Fibroblast of peridontal ligament (primary cell): Measurements from ENCODE around the gene TCEAL3.
A peak's percentile ranks its signal among the peaks of the same experiment; 100 is the strongest.
"Not testable (repeated sequence)": the region's sequence is repeated elsewhere in the genome, so short reads cannot be mapped to it uniquely, and the experiment has no call there.

Experiments used
- DNase-seq: peaks from one replicate; pipeline ENCODE4 v3.0.0-alpha.2; 2010; ENCODE audit errors: extremely low read depth

Gene TCEAL3, protein sequence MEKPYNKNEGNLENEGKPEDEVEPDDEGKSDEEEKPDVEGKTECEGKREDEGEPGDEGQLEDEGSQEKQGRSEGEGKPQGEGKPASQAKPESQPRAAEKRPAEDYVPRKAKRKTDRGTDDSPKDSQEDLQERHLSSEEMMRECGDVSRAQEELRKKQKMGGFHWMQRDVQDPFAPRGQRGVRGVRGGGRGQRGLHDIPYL

DNA sequence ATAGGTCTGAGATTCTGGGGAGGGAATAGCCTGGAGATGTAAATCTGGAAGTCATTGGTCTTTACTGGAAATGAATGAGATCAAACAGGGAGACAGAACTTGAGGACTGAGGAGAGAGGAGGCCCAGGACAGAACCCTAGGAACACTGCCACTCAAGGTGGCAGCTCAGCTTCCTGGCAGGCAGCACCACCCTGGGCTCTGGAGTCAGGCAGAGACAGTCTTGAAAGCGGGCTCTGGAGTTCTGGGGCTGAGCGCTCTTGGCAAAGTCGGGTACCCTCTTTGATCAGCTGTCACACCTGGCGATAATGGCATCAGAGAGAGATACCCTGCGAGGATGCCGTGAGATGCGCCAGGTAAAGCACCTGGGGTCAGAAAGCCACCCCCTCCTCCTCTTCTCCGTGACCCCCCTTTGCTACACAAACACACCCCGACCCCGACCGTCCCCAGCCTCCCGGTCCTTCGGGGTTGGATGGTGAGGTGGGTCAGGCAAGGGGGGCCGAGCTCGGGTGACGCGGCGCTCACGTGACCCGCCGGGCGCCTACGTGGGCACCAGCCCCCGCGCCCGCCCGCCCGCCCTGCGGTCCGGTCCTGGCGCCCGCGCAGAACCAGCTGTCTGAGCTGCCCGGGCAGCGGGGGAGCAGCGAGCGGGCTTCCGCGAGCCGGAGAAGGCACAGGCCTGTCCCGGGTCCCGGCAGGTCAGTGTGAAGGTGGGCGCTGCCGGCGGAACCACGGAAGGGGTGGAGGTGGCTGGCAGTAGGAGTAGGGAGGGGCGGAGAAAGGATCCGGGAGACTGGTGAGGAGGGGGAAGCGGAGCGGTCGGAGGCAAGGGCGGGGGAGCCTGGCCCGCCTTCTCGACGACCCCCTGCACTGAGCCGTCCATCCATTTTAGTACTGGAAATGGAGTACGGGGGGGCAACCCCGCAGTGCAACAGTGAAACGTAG is at the start of gene TCEAL3:
TSS of gene TCEAL3 (plus strand) at position 600 of the 942 bp plus-strand sequence. CDS start 1,102 bp downstream, outside the sequence.
- DNase-seq: peak; percentile 34

DNA sequence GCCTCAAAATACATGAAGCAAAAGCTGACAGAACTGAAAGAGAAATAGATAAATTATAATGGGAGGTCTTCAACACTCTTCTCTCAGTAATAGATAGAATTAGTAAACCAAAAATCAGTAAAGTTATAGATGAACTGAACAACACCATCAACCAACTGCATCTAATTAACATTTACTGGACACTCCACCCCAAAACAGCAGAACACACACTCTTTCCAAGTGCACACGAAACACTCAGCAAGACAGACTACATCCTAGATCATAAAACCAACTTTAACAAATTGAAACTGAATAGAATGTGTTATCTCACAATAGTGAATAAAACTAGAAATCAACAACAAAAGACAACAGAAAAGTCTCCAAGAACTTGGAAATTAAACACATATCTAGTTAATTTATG is 47.5 kb upstream of the TCEAL3 start:
- no peak for DNase-seq

DNA sequence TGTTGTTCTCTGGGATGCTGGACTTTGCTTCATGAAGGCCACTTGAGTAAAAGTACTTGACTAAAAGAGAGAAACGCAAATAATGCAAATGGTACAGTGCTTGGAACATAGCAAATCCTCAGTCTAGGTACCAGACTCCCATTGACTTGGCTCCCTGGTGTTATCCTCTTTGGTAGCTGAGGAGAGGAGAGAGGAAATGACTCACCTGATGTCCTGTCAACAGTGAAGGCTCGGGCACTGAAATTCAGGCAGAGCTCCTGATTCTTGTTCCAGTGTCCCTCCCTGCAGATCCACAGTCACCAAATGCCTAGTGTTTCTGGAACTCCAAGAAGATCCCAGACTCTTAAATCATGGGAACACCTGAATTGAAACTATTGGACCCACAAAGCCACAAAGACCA is 45.0 kb upstream of the TCEAL3 start:
- DNase-seq: no peak

DNA sequence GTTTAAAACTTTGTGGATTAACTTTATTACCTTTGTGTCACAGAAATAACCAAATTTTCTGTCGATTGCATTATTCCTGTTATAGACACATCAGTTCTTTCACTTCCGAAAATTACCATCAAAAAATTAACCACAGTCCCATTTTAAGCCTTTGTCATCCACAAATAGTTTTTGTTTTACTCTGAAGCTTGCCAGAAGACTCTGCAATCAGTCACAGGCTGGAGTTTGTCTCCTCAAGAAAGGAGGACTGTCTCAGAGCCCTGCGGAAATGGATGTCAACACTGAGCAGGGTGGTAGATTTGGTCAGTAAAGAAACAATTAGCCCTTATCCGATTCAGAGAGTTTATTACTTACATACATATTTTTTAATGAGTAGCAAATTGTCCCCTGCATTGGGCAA is 42.6 kb upstream of the TCEAL3 start:
- DNase-seq: no peak

DNA sequence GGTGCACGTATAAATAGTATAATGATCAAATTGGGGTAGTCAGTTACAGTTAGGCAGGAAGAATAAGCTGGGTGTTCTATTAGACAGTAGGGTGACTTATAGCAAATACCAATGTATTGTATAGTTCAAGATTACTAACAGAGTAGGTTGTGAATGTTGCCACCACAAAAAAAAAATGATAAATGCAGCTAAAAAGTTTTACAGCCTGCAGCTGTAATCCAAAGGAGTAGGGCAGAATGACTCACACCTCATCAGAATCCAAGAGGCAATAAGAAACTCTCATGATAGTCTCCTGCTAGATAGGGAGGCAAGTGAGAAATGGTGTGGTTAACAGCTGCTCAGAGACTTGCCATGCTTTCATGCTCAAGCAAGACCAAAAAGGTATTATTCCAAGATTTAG is 42.0 kb upstream of the TCEAL3 start:
- DNase-seq: peak; percentile 61

DNA sequence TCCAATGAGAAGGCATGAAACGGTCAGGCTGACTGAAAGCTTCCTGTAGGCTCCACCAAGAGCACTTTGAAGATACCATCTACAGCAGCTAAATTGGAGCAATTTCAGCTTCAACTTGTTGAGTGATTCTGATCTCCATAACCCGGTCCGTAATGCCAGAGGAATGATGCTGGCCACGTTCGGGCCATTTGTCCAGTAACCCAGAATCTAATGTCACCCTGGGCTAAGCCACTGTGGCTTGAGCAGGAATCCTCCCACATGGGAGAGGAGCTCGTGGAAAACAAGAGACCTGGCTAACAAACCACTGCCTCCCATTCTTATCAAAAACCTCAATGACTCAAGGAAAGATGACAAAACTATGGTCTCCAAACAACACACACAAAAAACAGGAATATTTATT is 36.6 kb upstream of the TCEAL3 start:
- DNase-seq: no peak

DNA sequence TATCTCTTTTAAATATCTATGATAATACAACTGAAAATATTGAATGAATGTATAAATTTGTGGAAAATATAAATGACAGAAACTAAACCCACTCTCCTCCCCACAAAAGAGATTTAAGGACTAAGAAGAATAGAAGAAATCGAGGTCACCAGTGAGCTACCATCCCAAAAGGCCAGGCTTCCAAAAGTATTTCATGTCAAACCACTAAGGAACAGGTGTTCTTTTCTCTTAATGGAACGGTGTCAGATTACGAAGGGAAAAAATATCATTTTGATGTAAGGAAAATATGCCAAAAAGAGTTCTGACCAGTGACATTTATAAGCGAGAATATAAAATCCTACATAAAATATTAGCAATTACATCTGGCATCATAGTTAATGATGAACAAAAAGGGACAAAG is 36.0 kb upstream of the TCEAL3 start:
- DNase-seq: no peak

DNA sequence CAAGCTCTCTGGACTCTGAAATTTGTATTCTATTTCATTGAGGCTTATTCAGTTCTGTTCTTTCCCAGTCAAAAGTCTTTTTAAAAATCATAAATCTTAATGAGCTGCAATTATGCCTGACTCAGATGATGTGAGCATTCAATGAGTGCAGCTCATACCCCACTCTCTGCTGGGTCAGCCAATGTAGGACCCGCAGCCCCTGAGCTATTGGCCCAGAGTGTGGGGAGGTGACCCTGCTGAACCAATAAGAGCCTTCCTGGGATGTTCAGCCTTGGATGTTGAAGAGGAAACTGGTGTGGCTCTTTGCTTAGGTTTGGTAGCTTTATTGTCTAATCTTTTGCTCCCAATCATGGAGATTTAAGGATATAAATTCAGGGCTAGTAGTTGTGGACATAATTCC is 34.6 kb upstream of the TCEAL3 start:
- DNase-seq: no peak

DNA sequence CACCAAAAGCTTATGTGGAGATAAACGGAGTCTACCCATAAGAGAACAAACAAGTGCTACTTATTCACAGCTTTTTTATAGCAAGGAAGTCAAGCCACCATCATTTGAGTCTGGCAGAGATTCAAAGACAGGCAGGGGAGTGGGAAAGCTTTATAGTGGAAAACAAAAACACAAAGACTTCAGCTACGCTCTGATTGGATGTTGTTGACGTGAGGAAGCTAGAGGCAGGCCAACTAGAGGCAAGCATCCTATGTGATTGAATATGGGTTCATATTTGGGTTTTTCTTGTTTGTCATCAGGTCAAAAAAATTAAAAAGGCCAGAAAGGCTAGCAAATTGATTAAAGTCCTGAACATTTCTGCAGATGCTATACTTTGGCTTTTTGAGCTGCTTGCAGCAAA is 23.2 kb upstream of the TCEAL3 start:
- peak; percentile 16 for DNase-seq

DNA sequence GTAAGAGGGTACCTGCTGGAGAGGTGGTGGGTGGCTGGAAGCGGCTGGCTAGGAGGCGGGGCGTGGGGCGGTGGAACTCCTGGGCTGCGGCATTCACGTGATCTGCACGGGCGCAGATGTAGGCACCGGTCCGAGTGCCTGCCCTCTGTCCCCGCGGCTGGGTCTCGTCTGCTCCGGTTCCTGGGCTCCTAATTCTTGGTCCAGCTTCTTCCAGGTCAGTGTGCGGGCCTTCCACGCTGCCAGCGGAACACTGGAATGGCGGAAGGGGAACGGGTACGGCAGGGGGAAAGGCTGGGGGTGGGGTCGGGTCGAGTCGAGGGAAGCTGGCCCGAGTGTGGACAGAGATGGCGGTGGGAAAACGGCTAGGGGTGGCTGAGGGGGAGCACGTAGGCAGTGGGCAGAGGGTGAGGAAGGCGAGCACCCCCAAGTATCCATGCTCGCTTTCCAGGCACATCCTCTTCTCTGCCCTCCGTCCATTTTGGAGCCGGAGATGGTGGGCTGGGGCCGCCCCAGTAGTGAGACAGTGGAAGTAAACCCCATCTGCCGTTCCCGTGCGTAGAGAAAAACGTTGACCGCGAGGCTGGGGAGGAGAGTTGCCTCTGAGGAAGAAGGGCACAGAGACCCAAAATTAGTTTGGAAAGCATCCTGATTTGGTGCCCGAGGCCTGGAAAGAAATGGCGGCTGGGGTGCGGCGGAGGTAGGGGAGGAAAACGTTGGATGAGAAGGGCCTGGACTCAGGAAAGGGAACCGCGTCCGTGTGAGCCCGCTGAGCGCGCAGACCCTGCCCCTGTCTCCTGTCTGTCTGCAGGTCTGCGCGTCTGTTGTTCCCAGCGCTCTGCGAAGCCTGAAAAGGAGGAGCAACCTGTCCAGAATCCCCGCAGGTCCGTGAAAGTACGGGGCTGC is 22.1 kb upstream of the TCEAL3 start, which contains the start of gene TCEAL4:
TSS of gene TCEAL4 (plus strand) at position 105 of the 903 bp plus-strand sequence. CDS start 1,161 bp downstream, outside the sequence.
- DNase-seq: peak; percentile 26

DNA sequence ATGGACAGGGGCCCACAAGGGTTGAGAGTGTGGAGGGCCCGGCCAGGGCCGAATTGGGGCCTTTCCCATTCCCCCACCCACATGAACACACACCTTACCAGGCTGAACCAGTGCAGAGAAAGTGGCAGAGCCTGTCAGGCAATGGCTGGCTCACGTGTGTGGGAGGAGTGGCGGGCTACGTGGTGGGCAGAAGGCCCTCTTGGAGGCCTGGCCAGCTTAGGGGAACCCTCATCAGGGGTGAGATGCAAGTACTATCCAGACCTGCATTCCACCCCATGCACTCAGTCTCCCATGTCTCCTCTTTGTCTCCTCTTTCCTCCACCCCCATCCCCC is 21.5 kb upstream of the TCEAL3 start:
- DNase-seq: peak; percentile 5

DNA sequence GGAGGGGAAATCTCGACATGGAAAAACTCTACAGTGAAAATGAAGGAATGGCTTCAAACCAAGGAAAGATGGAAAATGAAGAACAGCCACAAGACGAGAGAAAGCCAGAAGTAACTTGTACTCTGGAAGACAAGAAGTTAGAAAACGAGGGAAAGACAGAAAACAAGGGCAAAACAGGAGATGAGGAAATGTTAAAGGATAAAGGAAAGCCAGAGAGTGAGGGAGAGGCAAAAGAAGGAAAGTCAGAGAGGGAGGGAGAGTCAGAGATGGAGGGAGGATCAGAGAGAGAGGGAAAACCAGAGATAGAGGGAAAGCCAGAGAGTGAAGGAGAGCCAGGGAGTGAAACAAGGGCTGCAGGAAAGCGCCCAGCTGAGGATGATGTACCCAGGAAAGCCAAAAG is 21.1 kb upstream of the TCEAL3 start:
- DNase-seq: peak; percentile 0

DNA sequence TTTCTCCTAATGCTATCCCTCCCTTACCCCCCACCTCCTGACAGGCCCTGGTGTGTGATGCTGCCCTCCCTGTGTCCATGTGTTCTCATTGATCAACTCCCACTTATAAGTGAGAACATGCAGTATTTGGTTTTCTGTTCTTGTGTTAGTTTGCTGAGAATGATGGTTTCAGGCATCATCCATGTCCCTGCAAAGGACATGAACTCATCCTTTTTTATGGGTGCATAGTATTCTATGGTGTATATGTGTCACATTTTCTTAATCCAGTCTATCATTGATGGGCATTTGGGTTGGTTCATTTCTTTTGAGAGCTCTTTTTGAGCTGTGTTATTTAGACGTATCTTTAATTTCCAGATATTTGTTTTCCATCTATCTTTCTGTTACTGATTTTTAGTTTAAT is 15.5 kb upstream of the TCEAL3 start:
- DNase-seq: not testable (repeated sequence)

DNA sequence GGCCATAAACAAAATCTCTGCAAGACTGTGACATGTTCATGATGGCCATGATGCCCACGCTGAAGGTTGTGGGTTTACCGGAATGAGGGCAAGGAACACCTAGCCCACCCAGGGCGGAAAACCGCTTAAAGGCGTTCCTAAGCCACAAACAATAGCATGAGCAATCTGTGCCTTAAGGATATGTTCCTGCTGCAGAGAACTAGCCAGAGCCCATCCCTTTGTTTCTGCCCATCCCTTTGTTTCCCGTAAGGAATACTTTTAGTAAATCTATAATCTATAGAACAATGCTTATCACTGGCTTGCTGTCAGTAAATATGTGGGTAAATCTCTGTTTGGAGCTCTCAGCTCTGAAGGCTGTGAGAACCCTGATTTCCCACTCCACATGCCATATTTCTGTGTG is 12.6 kb upstream of the TCEAL3 start:
- not testable (repeated sequence) for DNase-seq

DNA sequence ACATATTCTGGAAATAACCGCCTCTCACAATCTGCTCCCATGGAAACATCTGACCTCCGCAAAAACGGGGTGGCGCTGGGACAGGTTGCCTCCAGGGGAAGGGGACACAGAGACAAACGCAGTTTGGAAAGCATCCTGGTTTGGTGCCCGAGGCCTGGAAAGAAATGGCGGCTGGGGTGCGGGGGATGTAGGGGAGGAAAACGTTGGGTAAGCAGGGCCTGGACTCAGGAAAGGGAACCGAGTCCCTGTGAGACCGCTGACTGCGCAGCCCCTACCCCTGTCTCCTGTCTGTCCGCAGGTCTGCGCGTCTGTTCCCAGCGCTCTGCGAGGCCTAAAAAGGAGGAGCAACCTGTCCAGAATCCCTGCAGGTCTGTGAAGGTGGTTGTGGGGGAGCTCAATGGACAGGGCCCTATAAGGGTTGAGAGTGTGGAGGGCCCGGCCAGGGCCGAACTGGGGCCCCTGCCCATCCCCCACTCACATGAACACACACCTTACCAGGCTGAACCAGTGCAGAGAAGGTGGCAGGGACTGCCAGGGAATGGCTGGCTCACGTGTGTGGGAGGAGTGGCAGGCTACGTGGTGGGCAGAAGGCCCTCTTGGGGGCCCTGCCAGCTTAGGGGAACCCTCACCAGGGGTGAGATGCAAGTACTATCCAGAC is 672 bp downstream of the TCEAL3 start:
- no peak for DNase-seq

DNA sequence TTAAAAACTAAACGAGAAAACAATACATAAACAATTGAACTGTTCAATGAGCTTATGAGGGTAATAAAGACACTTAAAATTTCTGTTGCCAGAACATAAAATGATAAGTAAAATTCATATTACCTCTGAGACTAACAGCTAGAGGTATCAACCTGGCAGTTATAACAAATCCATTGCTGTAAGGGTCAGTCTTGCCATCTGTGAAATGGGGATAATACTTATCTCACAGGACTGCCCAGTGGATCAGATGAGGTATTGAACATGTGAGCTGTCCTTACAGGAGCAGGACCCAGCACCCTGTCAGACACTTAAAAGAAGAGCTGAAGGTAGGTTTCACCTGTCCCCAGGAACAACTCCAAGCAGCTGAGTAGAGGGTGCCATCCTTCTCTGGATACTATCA is 2.5 kb downstream of the TCEAL3 start:
- DNase-seq: no peak

DNA sequence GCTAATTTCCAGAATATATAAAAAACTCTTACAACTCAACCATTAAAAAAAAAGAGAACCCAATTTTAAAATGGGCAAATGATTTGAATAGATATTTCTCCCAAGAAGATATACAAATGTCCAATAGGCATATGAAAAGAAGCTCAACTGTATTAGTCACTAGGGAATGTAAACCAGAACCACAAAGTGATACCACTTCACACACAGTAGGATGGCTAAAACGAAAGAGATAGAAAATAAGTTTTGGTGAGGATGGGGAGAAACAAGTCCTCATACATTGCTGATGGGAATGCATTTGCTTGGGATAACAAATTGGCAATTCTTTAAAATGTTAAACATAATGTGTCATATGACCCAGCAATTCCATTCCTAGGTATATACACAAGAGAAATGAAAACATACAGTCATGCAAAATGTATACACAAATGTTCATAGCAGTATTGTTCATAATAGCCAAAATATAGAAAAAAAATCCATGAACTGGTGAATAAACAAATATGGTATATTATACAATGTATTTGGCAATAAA is 5.7 kb downstream of the TCEAL3 start:
- DNase-seq: no peak

DNA sequence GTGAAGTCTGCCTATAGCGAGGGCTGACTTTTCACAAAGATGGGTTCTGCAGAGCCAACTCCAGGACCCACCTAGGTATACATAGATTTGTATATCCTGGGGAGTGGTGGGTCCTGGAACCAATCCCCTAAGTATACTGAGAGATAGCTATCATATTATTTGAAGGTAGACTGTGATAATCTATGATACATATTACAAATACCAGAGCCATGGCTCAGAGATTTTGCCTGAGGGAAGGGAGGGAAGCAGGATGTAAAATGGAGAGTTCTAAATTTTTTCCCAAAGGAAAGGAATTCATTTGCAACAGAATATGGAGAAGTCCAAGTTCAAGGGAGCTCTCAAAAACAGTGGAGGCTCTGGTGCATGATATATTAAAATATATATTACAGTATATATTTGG is 7.2 kb downstream of the TCEAL3 start:
- no peak for DNase-seq

DNA sequence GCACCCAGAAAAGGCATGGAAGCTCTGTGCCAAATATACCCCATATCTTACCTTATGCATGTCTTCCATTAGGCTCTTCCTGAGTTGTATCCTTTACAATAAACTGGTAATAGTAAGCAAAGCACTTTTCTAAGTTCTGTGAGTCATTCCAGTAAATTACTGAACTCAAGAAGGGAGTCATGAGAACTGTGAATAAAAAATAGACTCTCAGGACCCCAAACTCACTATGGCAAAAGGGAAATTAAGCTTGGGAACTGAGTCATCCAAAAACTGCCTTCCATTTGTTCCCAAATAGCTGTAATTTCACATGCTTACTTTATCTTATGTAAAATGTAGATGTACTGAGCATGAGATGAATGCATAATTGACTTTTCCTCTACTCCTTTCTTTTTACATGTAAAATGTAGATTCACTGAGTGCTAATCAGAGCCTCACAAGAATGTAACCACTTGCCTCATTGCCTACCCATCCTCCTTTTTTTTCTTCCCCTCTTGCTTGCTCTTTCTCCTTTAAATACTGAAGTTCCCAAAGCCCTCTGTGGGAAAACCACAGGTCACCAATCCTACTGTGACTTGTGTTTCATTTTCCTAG is 8.1 kb downstream of the TCEAL3 start:
- DNase-seq: no peak

DNA sequence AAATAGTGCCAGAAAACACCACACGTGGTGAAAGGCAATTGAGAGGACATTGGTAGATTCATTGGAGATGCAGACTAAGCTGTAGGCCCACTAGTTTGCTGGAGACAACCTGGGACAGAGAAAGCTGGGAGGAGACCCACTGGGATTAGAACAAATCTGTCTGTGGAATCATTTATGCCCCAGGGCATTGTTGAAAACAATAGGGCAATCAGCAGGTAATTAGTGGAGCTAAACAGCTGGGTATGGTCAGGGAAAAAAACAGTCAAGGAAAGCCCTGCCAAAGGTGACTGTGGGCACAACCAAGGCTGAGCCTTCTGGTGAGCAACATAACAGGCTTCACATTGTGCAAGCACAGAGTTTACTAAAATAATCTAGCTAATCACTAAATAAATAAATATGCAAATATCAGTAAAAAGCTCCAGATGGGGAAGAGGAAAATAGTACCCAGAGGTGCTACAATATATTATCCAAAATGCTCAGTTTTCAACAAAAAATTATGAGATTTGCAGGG is 9.0 kb downstream of the TCEAL3 start:
- DNase-seq: no peak

DNA sequence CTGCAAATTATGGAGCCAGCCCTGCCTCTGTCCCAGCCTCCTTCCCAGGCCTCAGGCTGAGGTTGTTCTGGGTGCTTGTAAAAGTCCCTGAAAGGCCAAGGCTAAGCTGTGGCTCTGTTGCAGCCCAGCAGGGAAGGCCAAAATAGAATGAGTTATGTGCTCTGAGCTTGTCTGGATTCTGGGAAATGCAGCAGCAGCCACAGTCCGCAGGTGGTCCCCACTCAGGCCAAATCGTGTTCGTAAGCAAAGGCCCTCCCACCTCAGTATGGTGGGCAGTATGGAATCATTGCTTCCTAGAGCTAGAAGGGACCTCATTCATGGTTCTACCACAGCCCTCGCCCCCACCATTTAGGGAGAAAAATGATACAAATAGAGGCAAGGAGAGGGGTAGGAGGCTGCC is 16.3 kb downstream of the TCEAL3 start:
- no peak for DNase-seq
